ENCODE measurements around the gene VAT1L.
A peak's percentile ranks its signal among the peaks of the same experiment; 100 is the strongest.
"Not testable (repeated sequence)": the region's sequence is repeated elsewhere in the genome, so short reads cannot be mapped to it uniquely, and the experiment has no call there.

VAT1L gene

GRCh38 chr16:77967054-77967904, 178.9 kb downstream of the VAT1L start:
- H3K4me1 Mint-ChIP-seq, result no peaks in the 10 kb centered on the region
- ATAC-seq, result no peak
- H3K27me3 Mint-ChIP-seq, result peaks cover 9% of the 10 kb centered on the region
- H3K27ac Mint-ChIP-seq, result no peak overlapping the region
- H3K36me3 Mint-ChIP-seq (ENCODE audit: low read depth), result no peaks in the 10 kb centered on the region
- DNase-seq, result no peak
- H3K9me3 Mint-ChIP-seq, result no peaks in the 10 kb centered on the region
- H3K4me3 Mint-ChIP-seq, result no peak overlapping the region

GRCh38 chr16:77969861-77970260, 181.5 kb downstream of the VAT1L start:
- no peak overlapping the region for H3K27ac Mint-ChIP-seq
- H3K36me3 Mint-ChIP-seq (ENCODE audit: low read depth), result no peaks in the 10 kb centered on the region
- peaks cover 7% of the 10 kb centered on the region for H3K27me3 Mint-ChIP-seq
- DNase-seq, result no peak
- H3K4me3 Mint-ChIP-seq, result no peak overlapping the region
- no peaks in the 10 kb centered on the region for H3K9me3 Mint-ChIP-seq
- H3K4me1 Mint-ChIP-seq, result no peaks in the 10 kb centered on the region
- no peak for ATAC-seq

- Mint-ChIP-seq H3K27ac (no peak overlapping the region), H3K4me1 (no peaks in the 10 kb centered on the region), H3K27me3 (peaks cover 3% of the 10 kb centered on the region), H3K9me3 (no peaks in the 10 kb centered on the region), H3K36me3 (ENCODE audit: low read depth) (no peaks in the 10 kb centered on the region), H3K4me3 (no peak overlapping the region)
- ATAC-seq, result no peak
- no peak for DNase-seq
Observed at GRCh38 chr16:77970371-77970770, 182.0 kb downstream of the VAT1L start.

- Mint-ChIP-seq H3K9me3 (no peaks in the 10 kb centered on the region), H3K4me1 (no peaks in the 10 kb centered on the region)
- peak; percentile 81 for DNase-seq
Observed at GRCh38 chr16:77971306-77972061, 183.1 kb downstream of the VAT1L start.

GRCh38 chr16:77972062-77972392, 183.7 kb downstream of the VAT1L start:
- Mint-ChIP-seq H3K9me3 (no peaks in the 10 kb centered on the region), H3K27me3 (peaks cover 3% of the 10 kb centered on the region), H3K27ac (no peak overlapping the region), H3K36me3 (ENCODE audit: low read depth) (no peaks in the 10 kb centered on the region), H3K4me1 (no peaks in the 10 kb centered on the region), H3K4me3 (no peak overlapping the region)
- DNase-seq, result no peak
- no peak for ATAC-seq

More at GRCh38 chr16:77971306-77972061, 183.1 kb downstream of the VAT1L start:
- H3K27me3 Mint-ChIP-seq, result peaks cover 3% of the 10 kb centered on the region
- H3K27ac Mint-ChIP-seq, result no peak overlapping the region
- no peaks in the 10 kb centered on the region for H3K36me3 Mint-ChIP-seq (ENCODE audit: low read depth)
- H3K4me3 Mint-ChIP-seq, result no peak overlapping the region
- peak; percentile 62 for ATAC-seq

GRCh38 chr16:77974883-77975282, 186.5 kb downstream of the VAT1L start:
- H3K36me3 Mint-ChIP-seq (ENCODE audit: low read depth), result no peaks in the 10 kb centered on the region
- DNase-seq, result no peak
- no peak for ATAC-seq
- no peak overlapping the region for H3K4me3 Mint-ChIP-seq
- H3K9me3 Mint-ChIP-seq, result no peaks in the 10 kb centered on the region
- H3K4me1 Mint-ChIP-seq, result no peaks in the 10 kb centered on the region
- no peak overlapping the region for H3K27ac Mint-ChIP-seq
- peaks cover 3% of the 10 kb centered on the region for H3K27me3 Mint-ChIP-seq

- Mint-ChIP-seq H3K9me3 (no peaks in the 10 kb centered on the region), H3K36me3 (ENCODE audit: low read depth) (no peaks in the 10 kb centered on the region), H3K27me3 (peaks cover 3% of the 10 kb centered on the region), H3K4me1 (no peaks in the 10 kb centered on the region), H3K27ac (no peak overlapping the region), H3K4me3 (no peak overlapping the region)
- ATAC-seq (no peak), DNase-seq (no peak)
Observed at GRCh38 chr16:77975942-77976341, 187.6 kb downstream of the VAT1L start.

GRCh38 chr16:77977339-77977738, 189.0 kb downstream of the VAT1L start:
- Mint-ChIP-seq H3K9me3 (no peaks in the 10 kb centered on the region), H3K27me3 (peaks cover 3% of the 10 kb centered on the region), H3K27ac (no peak overlapping the region), H3K4me1 (no peaks in the 10 kb centered on the region), H3K4me3 (no peak overlapping the region), H3K36me3 (ENCODE audit: low read depth) (no peaks in the 10 kb centered on the region)
- DNase-seq (no peak), ATAC-seq (no peak)

GRCh38 chr16:77985111-77985510, 196.7 kb downstream of the VAT1L start:
- H3K27ac Mint-ChIP-seq, result no peak overlapping the region
- no peak overlapping the region for H3K4me3 Mint-ChIP-seq
- H3K36me3 Mint-ChIP-seq (ENCODE audit: low read depth), result no peaks in the 10 kb centered on the region
- H3K9me3 Mint-ChIP-seq, result no peaks in the 10 kb centered on the region
- no peaks in the 10 kb centered on the region for H3K4me1 Mint-ChIP-seq
- H3K27me3 Mint-ChIP-seq, result peaks cover 2% of the 10 kb centered on the region
- no peak for DNase-seq
- ATAC-seq, result no peak

GRCh38 chr16:77986011-77986740, 197.8 kb downstream of the VAT1L start:
- Mint-ChIP-seq H3K27ac (no peak overlapping the region), H3K4me1 (no peaks in the 10 kb centered on the region), H3K27me3 (peaks cover 2% of the 10 kb centered on the region), H3K4me3 (no peak overlapping the region), H3K9me3 (no peaks in the 10 kb centered on the region), H3K36me3 (ENCODE audit: low read depth) (no peaks in the 10 kb centered on the region)
- ATAC-seq (no peak), DNase-seq (no peak)

GRCh38 chr16:77987810-77988209, 199.4 kb downstream of the VAT1L start:
- peaks cover 2% of the 10 kb centered on the region for H3K27me3 Mint-ChIP-seq
- H3K4me3 Mint-ChIP-seq, result no peak overlapping the region
- no peaks in the 10 kb centered on the region for H3K4me1 Mint-ChIP-seq
- DNase-seq, result no peak
- no peaks in the 10 kb centered on the region for H3K36me3 Mint-ChIP-seq (ENCODE audit: low read depth)
- H3K27ac Mint-ChIP-seq, result no peak overlapping the region
- no peak for ATAC-seq
- no peaks in the 10 kb centered on the region for H3K9me3 Mint-ChIP-seq

GRCh38 chr16:77989846-77990245, 201.5 kb downstream of the VAT1L start:
- no peak for ATAC-seq
- H3K36me3 Mint-ChIP-seq (ENCODE audit: low read depth), result no peaks in the 10 kb centered on the region
- no peak overlapping the region for H3K4me3 Mint-ChIP-seq
- H3K4me1 Mint-ChIP-seq, result no peaks in the 10 kb centered on the region
- DNase-seq, result no peak
- no peak overlapping the region for H3K27ac Mint-ChIP-seq
- H3K9me3 Mint-ChIP-seq, result no peaks in the 10 kb centered on the region
- peaks cover 2% of the 10 kb centered on the region for H3K27me3 Mint-ChIP-seq

- Mint-ChIP-seq H3K27me3 (peaks cover 2% of the 10 kb centered on the region), H3K4me1 (no peaks in the 10 kb centered on the region), H3K36me3 (ENCODE audit: low read depth) (no peaks in the 10 kb centered on the region), H3K4me3 (no peak overlapping the region), H3K27ac (no peak overlapping the region), H3K9me3 (peaks cover 14% of the 10 kb centered on the region)
- DNase-seq (no peak), ATAC-seq (no peak)
Observed at GRCh38 chr16:77991701-77992100, 203.3 kb downstream of the VAT1L start.

- not testable (repeated sequence) for H3K27me3 Mint-ChIP-seq, ATAC-seq
Observed at GRCh38 chr16:77992381-77992780, 204.0 kb downstream of the VAT1L start.

More at GRCh38 chr16:77992381-77992780, 204.0 kb downstream of the VAT1L start:
- H3K27ac Mint-ChIP-seq; DNase-seq; H3K36me3 Mint-ChIP-seq (ENCODE audit: low read depth); H3K4me3 Mint-ChIP-seq; H3K4me1 Mint-ChIP-seq: not testable (repeated sequence)
- peaks cover 19% of the 10 kb centered on the region for H3K9me3 Mint-ChIP-seq
